Smooth muscle cell (in vitro differentiated cells): ENCODE measurements around the gene SLC6A16. TPM values are rescaled to one million over a fixed set of nuclear protein-coding genes. Genes with fewer than 3 reads are reported as not detected.
"Not testable (repeated sequence)": the region's sequence is repeated elsewhere in the genome, so short reads cannot be mapped to it uniquely, and the experiment has no call there.

Experiments
- DNase-seq: peaks from one replicate; lab custom pipeline; 2025; ENCODE audit not compliant: unreplicated experiment; lab: John Stamatoyannopoulos, UW
- H2AFZ ChIP-seq: fragments of 200-600 bp; sonication (generic); 2 replicates; pipeline ENCODE4 v1.6.0; 2016; ENCODE audit warnings: antibody characterized with exemption, low read depth, mild to moderate bottlenecking
- H3F3A ChIP-seq: fragments of 200-600 bp; sonication (generic); 2 replicates; pipeline ENCODE4 v1.6.0; 2017; ENCODE audit warnings: antibody characterized with exemption, low read depth
- H3K27ac ChIP-seq: fragments of 200-600 bp; sonication (generic); 2 replicates; pipeline ENCODE4 v1.5.1; 2016; ENCODE audit warnings: low read depth, mild to moderate bottlenecking
- H3K27me3 ChIP-seq: fragments of 200-600 bp; sonication (generic); 2 replicates; pipeline ENCODE4 v1.6.1; 2016; ENCODE audit warnings: low read depth, mild to moderate bottlenecking
- H3K36me3 ChIP-seq: fragments of 200-600 bp; sonication (generic); 2 replicates; pipeline ENCODE4 v1.5.1; 2016; ENCODE audit warnings: low read depth
- H3K4me1 ChIP-seq: fragments of 200-600 bp; sonication (generic); 2 replicates; pipeline ENCODE4 v1.5.1; 2016; ENCODE audit warnings: low read depth
- H3K4me2 ChIP-seq: fragments of 200-600 bp; sonication (generic); 2 replicates; pipeline ENCODE4 v1.6.0; 2016; ENCODE audit warnings: mild to moderate bottlenecking
- H3K4me3 ChIP-seq: fragments of 200-600 bp; sonication (generic); 2 replicates; pipeline ENCODE4 v1.5.1; 2016; ENCODE audit warnings: mild to moderate bottlenecking
- H3K79me2 ChIP-seq: fragments of 200-600 bp; sonication (generic); 2 replicates; pipeline ENCODE4 v1.6.0; 2016; ENCODE audit warnings: low read depth, mild to moderate bottlenecking
- H3K9ac ChIP-seq: fragments of 200-600 bp; sonication (generic); 2 replicates; pipeline ENCODE4 v1.6.0; 2016; ENCODE audit warnings: low read depth
- H3K9me3 ChIP-seq: fragments of 200-600 bp; sonication (generic); replicated peaks from 2 replicates; pipeline ENCODE4 v1.5.1; 2016; ENCODE audit warnings: low read depth
- H4K20me1 ChIP-seq: fragments of 200-600 bp; sonication (generic); 2 replicates; pipeline ENCODE4 v1.6.0; 2016; ENCODE audit warnings: low read depth
- CTCF ChIP-seq: fragments of 200-600 bp; sonication (generic); IDR thresholded peaks from 2 replicates; pipeline ENCODE4 v1.5.1; 2017; ENCODE audit warnings: borderline replicate concordance, mild to moderate bottlenecking, antibody characterized with exemption; ENCODE audit not compliant: insufficient read depth, poor library complexity, severe bottlenecking
- WGBS: methylation state at CpG from one replicate; pipeline ENCODE4 v1.1.7; 2016; ENCODE audit warnings: low lambda C conversion rate; 5-methylcytosine and 5-hydroxymethylcytosine counted together
- polyA plus RNA-seq: library from polyadenylated mRNA; unstranded; fragments of >200 nt; fragmentation: Nextera tagmentation; extraction: Ambion mirVana; gene quantifications from 2 replicates; pipeline ENCODE4 v1.2.1, GENCODE V29; 2016
- total RNA-seq: library from RNA; depleted of rRNA; stranded (reverse); fragments of >200 nt; gene quantifications from 2 replicates; pipeline ENCODE4 v1.2.3, GENCODE V29; 2014

SLC6A16 gene
- total and polyA plus RNA-seq, 2 experiments from 2014 or later = 1.4 to 2.3 TPM

- DNase-seq = no peak
- Histone ChIP-seq H3K27ac (no peak overlapping the region), H3K4me2 (no peak overlapping the region), H3K9ac (no peak overlapping the region), H3K79me2 (no peaks in the 10 kb centered on the region), H3K27me3 (no peaks in the 10 kb centered on the region), H4K20me1 (no peaks in the 10 kb centered on the region), H3K4me1 (no peaks in the 10 kb centered on the region), H3K4me3 (no peak overlapping the region), H3K36me3 (no peaks in the 10 kb centered on the region), H2AFZ (no peak overlapping the region), H3F3A (no peaks in the 10 kb centered on the region), H3K9me3 (no peaks in the 10 kb centered on the region)
- WGBS = 91% methylated on average over 8 of the region's 8 CpGs
- no peak for TF ChIP-seq CTCF
These were observed 29.6 kb downstream of the SLC6A16 start for GRCh38 chr19:49295208-49295880.

- Histone ChIP-seq H4K20me1 (no peaks in the 10 kb centered on the region), H3K27me3 (no peaks in the 10 kb centered on the region), H3K4me1 (no peaks in the 10 kb centered on the region), H3K9me3 (no peaks in the 10 kb centered on the region), H3K36me3 (no peaks in the 10 kb centered on the region), H3K79me2 (no peaks in the 10 kb centered on the region), H2AFZ (no peak overlapping the region), H3K4me2 (no peak overlapping the region), H3K27ac (no peak overlapping the region), H3K4me3 (no peak overlapping the region), H3F3A (no peaks in the 10 kb centered on the region), H3K9ac (no peak overlapping the region)
- DNase-seq = no peak
- TF ChIP-seq CTCF = no peak
- WGBS = 57% methylated on average over 6 of the region's 6 CpGs
These were observed 30.6 kb downstream of the SLC6A16 start for GRCh38 chr19:49294401-49294800.

GRCh38 chr19:49290517-49290916 lies 34.5 kb downstream of the SLC6A16 start:
- WGBS = 93% methylated on average over 3 of the region's 3 CpGs
- no peak for TF ChIP-seq CTCF
- H3K4me3 ChIP-seq = no peak overlapping the region
- no peaks in the 10 kb centered on the region for H3K79me2 ChIP-seq
- H3K4me1 ChIP-seq = no peaks in the 10 kb centered on the region
- no peak overlapping the region for H3K27ac ChIP-seq
- H3K9me3 ChIP-seq = no peaks in the 10 kb centered on the region
- H2AFZ ChIP-seq = no peak overlapping the region
- no peaks in the 10 kb centered on the region for H3K27me3 ChIP-seq
- no peaks in the 10 kb centered on the region for H4K20me1 ChIP-seq
- no peak overlapping the region for H3K4me2 ChIP-seq
- no peak for DNase-seq
- no peaks in the 10 kb centered on the region for H3K36me3 ChIP-seq
- no peak overlapping the region for H3K9ac ChIP-seq
- no peaks in the 10 kb centered on the region for H3F3A ChIP-seq

- H3K27ac ChIP-seq, H3K4me3 ChIP-seq, H3K4me2 ChIP-seq, DNase-seq, H3K9me3 ChIP-seq, H3K36me3 ChIP-seq, H3K27me3 ChIP-seq, H3K9ac ChIP-seq, H3K79me2 ChIP-seq, H3K4me1 ChIP-seq, H3F3A ChIP-seq, H2AFZ ChIP-seq, H4K20me1 ChIP-seq: not testable (repeated sequence)
- WGBS = 55% methylated on average over 2 of the region's 2 CpGs
These were observed 35.7 kb downstream of the SLC6A16 start for GRCh38 chr19:49289286-49289685.

- H4K20me1 ChIP-seq, H3K27ac ChIP-seq, H3K4me1 ChIP-seq, H3K9me3 ChIP-seq, H3F3A ChIP-seq, H3K4me2 ChIP-seq, DNase-seq, H3K27me3 ChIP-seq, H3K79me2 ChIP-seq, H3K36me3 ChIP-seq, H3K9ac ChIP-seq, H2AFZ ChIP-seq, H3K4me3 ChIP-seq: not testable (repeated sequence)
- WGBS = 95% methylated on average over 4 of the region's 4 CpGs
These were observed 36.8 kb downstream of the SLC6A16 start for GRCh38 chr19:49288205-49288604.
